GM21576 (cell line): ENCODE results near the gene SEMA7A.

ENCODE experiments used
- ATAC-seq: cut with Tn5 transposase; IDR thresholded peaks from one replicate; pipeline ENCODE4 v1.9.1; 2021; ENCODE audit warnings: mild to moderate bottlenecking, moderate library complexity; ENCODE audit not compliant: unreplicated experiment

SEMA7A gene

GRCh38 chr15:74389241-74390048 lies 44.3 kb downstream of the SEMA7A start:
- no peak for ATAC-seq

- no peak for ATAC-seq
Measured at GRCh38 chr15:74388363-74388951, 45.3 kb downstream of the SEMA7A start.

GRCh38 chr15:74387621-74388362 lies 46.0 kb downstream of the SEMA7A start:
- ATAC-seq, result no peak

- ATAC-seq, result no peak
Measured at GRCh38 chr15:74387141-74387541, 46.6 kb downstream of the SEMA7A start.

GRCh38 chr15:74386496-74387140 lies 47.1 kb downstream of the SEMA7A start:
- ATAC-seq, result no peak

GRCh38 chr15:74385733-74386132 lies 48.0 kb downstream of the SEMA7A start:
- ATAC-seq, result no peak

- peak; percentile 59 for ATAC-seq
Measured at GRCh38 chr15:74384881-74385643, 48.7 kb downstream of the SEMA7A start.

- no peak for ATAC-seq
Measured at GRCh38 chr15:74384566-74384880, 49.2 kb downstream of the SEMA7A start.

GRCh38 chr15:74383695-74384565 lies 49.8 kb downstream of the SEMA7A start:
- peak; percentile 33 for ATAC-seq

- no peak for ATAC-seq
Measured at GRCh38 chr15:74383286-74383685, 50.5 kb downstream of the SEMA7A start.

GRCh38 chr15:74382004-74382816 lies 51.5 kb downstream of the SEMA7A start:
- ATAC-seq, result no peak

- no peak for ATAC-seq
Measured at GRCh38 chr15:74381481-74381880, 52.3 kb downstream of the SEMA7A start.

- no peak for ATAC-seq
Measured at GRCh38 chr15:74381190-74381453, 52.6 kb downstream of the SEMA7A start.

GRCh38 chr15:74380361-74381189 lies 53.2 kb downstream of the SEMA7A start:
- no peak for ATAC-seq

GRCh38 chr15:74378848-74379247 lies 54.9 kb downstream of the SEMA7A start:
- no peak for ATAC-seq

GRCh38 chr15:74377831-74378766 lies 55.7 kb downstream of the SEMA7A start:
- no peak for ATAC-seq
